Testis (tissue), 3 donors: ENCODE data around the gene CD59. TPM values are rescaled to one million over a fixed set of nuclear protein-coding genes. Genes with fewer than 3 reads are reported as not detected.

Experiments
- DNase-seq: peaks from one replicate; pipeline ENCODE4 v3.0.0-alpha.2; 2019
- H3K27ac ChIP-seq, 2 donors: fragments of 200-600 bp; sonication (generic); one replicate each; pipeline ENCODE4 v1.5.1; 2019
- H3K27me3 ChIP-seq: fragments of 200-600 bp; sonication (generic); one replicate; pipeline ENCODE4 v1.5.1; 2019
- H3K36me3 ChIP-seq: fragments of 200-600 bp; sonication (generic); one replicate; pipeline ENCODE4 v1.5.1; 2017; ENCODE audit warnings: low read depth; ENCODE audit errors: missing control alignments
- H3K4me1 ChIP-seq: fragments of 200-600 bp; sonication (generic); one replicate; pipeline ENCODE4 v1.5.1; 2019
- H3K4me3 ChIP-seq, 2 donors: fragments of 200-600 bp; sonication (generic); one replicate each; pipeline ENCODE4 v1.5.1; 2017 to 2019
- H3K9me3 ChIP-seq: fragments of 200-600 bp; sonication (generic); one replicate; pipeline ENCODE4 v1.5.1; 2017
- CTCF ChIP-seq, 3 experiments: fragments of 450-650 bp in 2 of 3; fragments of 200-600 bp in 1 of 3; sonication (generic) in 1 of 3; IDR thresholded peaks; one replicate each; pipeline ENCODE4 v1.5.1; 2016 to 2019; ENCODE audit warnings: antibody characterized with exemption in 3 of 3, mild to moderate bottlenecking in 2 of 3, moderate library complexity in 1 of 3
- POLR2A ChIP-seq: fragments of 450-650 bp; IDR thresholded peaks from one replicate; pipeline ENCODE4 v1.6.1; 2017; ENCODE audit warnings: antibody characterized with exemption, mild to moderate bottlenecking, moderate library complexity
- WGBS, 2 donors: methylation state at CpG; one replicate each; pipeline ENCODE4 v1.1.5; 2018; 5-methylcytosine and 5-hydroxymethylcytosine counted together
- intact Hi-C: fragments of 100-400 bp; cut with DNase I; formaldehyde crosslinking; loops from one replicate; pipeline ENCODE4 v1.15.1; 2023; ENCODE audit warnings: low total_unique reads
- polyA plus RNA-seq: library from polyadenylated mRNA; stranded (reverse); fragments of 350-450 nt; fragmentation: Illumina TruSeq; extraction: RNeasy Lipid Tissue Mini Kit (QIAGEN cat#74804); gene quantifications from one replicate; pipeline ENCODE4 v1.2.3, GENCODE V29; 2014; ENCODE audit warnings: low read depth, low replicate concordance; ENCODE audit not compliant: insufficient read depth
- total RNA-seq, 2 donors: library from RNA; depleted of rRNA; stranded (reverse); fragments of >200 nt; gene quantifications; one replicate each; pipeline ENCODE4 v1.2.3, GENCODE V29; 2016

CD59 gene
- total and polyA plus RNA-seq, 3 donors from 2014 or later = 157 to 343 (median 230) TPM

GRCh38 chr11:33773404-33773986 lies 37.3 kb upstream of the CD59 start:
- H3K27ac ChIP-seq = peak overlapping the region; percentile 88 to 91
- H3K27me3 ChIP-seq = no peaks in the 10 kb centered on the region
- DNase-seq = peak; percentile 28
- intact Hi-C loops = no loop called here
- H3K9me3 ChIP-seq = no peaks in the 10 kb centered on the region
- H3K4me3 ChIP-seq = peak overlapping the region; percentile 82 to 95
- peaks cover 9% of the 10 kb centered on the region for H3K4me1 ChIP-seq
- no peaks in the 10 kb centered on the region for H3K36me3 ChIP-seq
- 5 to 8% methylated on average over 22 of the region's 22 CpGs for WGBS, 2 donors
- no peak for TF ChIP-seq CTCF (IDR thresholded peaks at IDR 0.05)
- TF ChIP-seq POLR2A = no peak

- Histone ChIP-seq H3K9me3 (no peaks in the 10 kb centered on the region), H3K27ac (no peak overlapping the region), H3K27me3 (no peaks in the 10 kb centered on the region), H3K36me3 (no peaks in the 10 kb centered on the region), H3K4me3 (no peak overlapping the region), H3K4me1 (peaks cover 9% of the 10 kb centered on the region)
- TF ChIP-seq POLR2A (no peak), CTCF (IDR thresholded peaks at IDR 0.05) (no peak)
- 41 to 50% methylated on average over 1 of the region's 1 CpG for WGBS, 2 donors
- intact Hi-C loops = no loop called here
- DNase-seq = no peak
These were observed 36.6 kb upstream of the CD59 start for GRCh38 chr11:33772870-33773269.

- DNase-seq = no peak
- intact Hi-C loops = no loop called here
- no peaks in the 10 kb centered on the region for H3K36me3 ChIP-seq
- no peaks in the 10 kb centered on the region for H3K27me3 ChIP-seq
- no peaks in the 10 kb centered on the region for H3K9me3 ChIP-seq
- TF ChIP-seq POLR2A = no peak
- TF ChIP-seq CTCF (IDR thresholded peaks at IDR 0.05) = no peak
- H3K4me1 ChIP-seq = peaks cover 9% of the 10 kb centered on the region
- H3K27ac ChIP-seq = no peak overlapping the region
- WGBS, 2 donors = 63 to 79% methylated on average over 4 of the region's 4 CpGs
- no peak overlapping the region for H3K4me3 ChIP-seq
These were observed 36.1 kb upstream of the CD59 start for GRCh38 chr11:33772300-33772699.

GRCh38 chr11:33770236-33770635 lies 34.0 kb upstream of the CD59 start:
- Histone ChIP-seq H3K9me3 (no peaks in the 10 kb centered on the region), H3K36me3 (no peaks in the 10 kb centered on the region), H3K27ac (no peak overlapping the region), H3K27me3 (no peaks in the 10 kb centered on the region), H3K4me3 (no peak overlapping the region), H3K4me1 (peaks cover 9% of the 10 kb centered on the region)
- WGBS, 2 donors = 69 to 75% methylated on average over 2 of the region's 2 CpGs
- intact Hi-C loops = no loop called here
- TF ChIP-seq POLR2A = no peak
- no peak for TF ChIP-seq CTCF (IDR thresholded peaks at IDR 0.05)
- DNase-seq = no peak

- Histone ChIP-seq H3K27ac (no peak overlapping the region), H3K36me3 (no peaks in the 10 kb centered on the region), H3K27me3 (no peaks in the 10 kb centered on the region), H3K4me1 (peaks cover 9% of the 10 kb centered on the region), H3K9me3 (no peaks in the 10 kb centered on the region), H3K4me3 (no peak overlapping the region)
- WGBS, 2 donors = 91 to 94% methylated on average over 4 of the region's 4 CpGs
- intact Hi-C loops = no loop called here
- DNase-seq = no peak
- TF ChIP-seq CTCF (IDR thresholded peaks at IDR 0.05) (no peak), POLR2A (no peak)
These were observed 33.3 kb upstream of the CD59 start for GRCh38 chr11:33769542-33769941.
